IMR-90 (cell line): ENCODE measurements around the gene WBP1L. TPM values are rescaled to one million over a fixed set of nuclear protein-coding genes. Genes with fewer than 3 reads are reported as not detected.

Experiments
- ATAC-seq: fragments of 200-7000 bp; cut with Tn5 transposase; 2 replicates; pipeline ENCODE4 v1.9.1; 2020; ENCODE audit warnings: low read depth, mild to moderate bottlenecking, moderate library complexity
- BruUV-seq: library from RNA; stranded (reverse); fragments of 400-500 nt; replicated peaks from 2 replicates; lab custom pipeline; 2021; lab: Mats Ljungman, UMichigan
- CTCF ChIA-PET: fragments of 300-600 bp; formaldehyde crosslinking; extraction: SDS; loops from one replicate; lab custom pipeline; 2021; ENCODE audit warnings: antibody characterized with exemption; lab: Yijun Ruan, JAX
- POLR2A ChIA-PET: fragments of 300-600 bp; sonication (Branson Sonifier 250); formaldehyde crosslinking; loops from one replicate; lab custom pipeline; 2022; ENCODE audit warnings: antibody characterized with exemption; ENCODE audit not compliant: unreplicated experiment; lab: Charles Lee
- DNase-seq: peaks from one replicate; pipeline ENCODE4 v3.0.0; 2013
- H2AFZ ChIP-seq: replicated peaks from 2 replicates; pipeline ENCODE3; 2013; ENCODE audit warnings: low read length, mild to moderate bottlenecking; ENCODE audit not compliant: poor library complexity
- H2AK5ac ChIP-seq: 2 replicates; pipeline ENCODE4 v1.6.1; 2013; ENCODE audit warnings: low read depth, low read length, inconsistent platforms
- H2AK9ac ChIP-seq: replicated peaks from 2 replicates; pipeline ENCODE3; 2013; ENCODE audit warnings: mild to moderate bottlenecking, low read depth, low read length, moderate library complexity; ENCODE audit not compliant: poor library complexity
- H2BK120ac ChIP-seq: 2 replicates; pipeline ENCODE4 v1.6.1; 2013; ENCODE audit warnings: low read depth, low read length, inconsistent platforms
- H2BK15ac ChIP-seq: 3 replicates; pipeline ENCODE4 v1.6.1; 2013; ENCODE audit warnings: low read depth, low read length, inconsistent platforms
- H2BK20ac ChIP-seq: 2 replicates; pipeline ENCODE4 v1.6.1; 2013; ENCODE audit warnings: low read depth, mild to moderate bottlenecking, inconsistent platforms, low read length, moderate library complexity
- H2BK5ac ChIP-seq: 2 replicates; pipeline ENCODE4 v1.6.1; 2013; ENCODE audit warnings: mild to moderate bottlenecking, low read depth, low read length, inconsistent platforms; ENCODE audit not compliant: poor library complexity, severe bottlenecking
- H3K14ac ChIP-seq: replicated peaks from 2 replicates; pipeline ENCODE4 v1.6.1; 2013; ENCODE audit warnings: low read depth, low read length, inconsistent platforms
- H3K18ac ChIP-seq: 2 replicates; pipeline ENCODE4 v1.6.1; 2013; ENCODE audit warnings: low read depth, low read length, control low read depth
- H3K23ac ChIP-seq: 2 replicates; pipeline ENCODE4 v1.6.1; 2013; ENCODE audit warnings: low read depth, low read length, inconsistent platforms
- H3K27ac ChIP-seq: 2 replicates; pipeline ENCODE4 v1.5.1; 2013; ENCODE audit warnings: mild to moderate bottlenecking, control low read depth, low read length; ENCODE audit not compliant: insufficient read depth
- H3K27me3 ChIP-seq: 2 replicates; pipeline ENCODE4 v1.6.1; 2013; ENCODE audit warnings: low read length; ENCODE audit not compliant: control insufficient read depth, insufficient read depth
- H3K36me3 ChIP-seq: 2 replicates; pipeline ENCODE4 v1.6.1; 2013; ENCODE audit warnings: low read length, mixed read lengths; ENCODE audit not compliant: control insufficient read depth, insufficient read depth
- H3K4ac ChIP-seq: 2 replicates; pipeline ENCODE4 v1.6.1; 2013; ENCODE audit warnings: low read depth, low read length, inconsistent platforms
- H3K4me1 ChIP-seq: 2 replicates; pipeline ENCODE4 v1.6.1; 2013; ENCODE audit warnings: low read length, mixed read lengths; ENCODE audit not compliant: control insufficient read depth, insufficient read depth
- H3K4me2 ChIP-seq: 2 replicates; pipeline ENCODE4 v1.6.1; 2013; ENCODE audit warnings: low read depth, mild to moderate bottlenecking, control low read depth, low read length, moderate library complexity
- H3K4me3 ChIP-seq: 2 replicates; pipeline ENCODE4 v1.5.1; 2013; ENCODE audit warnings: low read depth, mild to moderate bottlenecking, control low read depth, low read length, moderate library complexity; ENCODE audit not compliant: insufficient read depth
- H3K56ac ChIP-seq: 2 replicates; pipeline ENCODE4 v1.6.1; 2013; ENCODE audit warnings: low read length, inconsistent platforms; ENCODE audit not compliant: insufficient read depth; ENCODE audit errors: extremely low read depth
- H3K79me1 ChIP-seq, 2 experiments: 2 replicates each; pipeline ENCODE4 v1.6.1; 2013; ENCODE audit warnings: low read length in 2 of 2, inconsistent platforms in 1 of 2, low read depth in 1 of 2
- H3K9ac ChIP-seq: 2 replicates; pipeline ENCODE4 v1.6.1; 2013; ENCODE audit warnings: low read depth, low read length, control low read depth
- H3K9me1 ChIP-seq: 2 replicates; pipeline ENCODE4 v1.6.1; 2013; ENCODE audit warnings: low read length, inconsistent platforms; ENCODE audit not compliant: insufficient read depth
- H3K9me3 ChIP-seq: 2 replicates; pipeline ENCODE4 v1.6.1; 2013; ENCODE audit warnings: low read length; ENCODE audit not compliant: control insufficient read depth, insufficient read depth
- H4K20me1 ChIP-seq: 2 replicates; pipeline ENCODE4 v1.6.1; 2013; ENCODE audit warnings: low read length, inconsistent platforms; ENCODE audit not compliant: insufficient read depth
- H4K5ac ChIP-seq: 2 replicates; pipeline ENCODE4 v1.6.1; 2013; ENCODE audit warnings: mild to moderate bottlenecking, low read depth, low read length, control low read depth
- H4K8ac ChIP-seq, 2 experiments: 2 replicates each; pipeline ENCODE4 v1.6.1; 2013; ENCODE audit warnings: low read depth in 2 of 2, low read length in 2 of 2, control low read depth in 1 of 2, inconsistent platforms in 1 of 2
- H4K91ac ChIP-seq: 2 replicates; pipeline ENCODE4 v1.6.1; 2013; ENCODE audit warnings: low read depth, low read length, inconsistent platforms; ENCODE audit not compliant: insufficient read depth
- MAZ ChIP-seq: IDR thresholded peaks from 2 replicates; pipeline ENCODE4 v1.6.1; 2012; ENCODE audit warnings: low read depth, mild to moderate bottlenecking, low read length, improper control_type of control experiment, moderate library complexity, borderline replicate concordance
- RAD21 ChIP-seq: IDR thresholded peaks from 2 replicates; pipeline ENCODE4 v1.6.1; 2012; ENCODE audit warnings: low read length, improper control_type of control experiment
- RCOR1 ChIP-seq: IDR thresholded peaks from 2 replicates; pipeline ENCODE4 v1.6.1; 2012; ENCODE audit warnings: mild to moderate bottlenecking, low read length, improper control_type of control experiment; ENCODE audit not compliant: insufficient replicate concordance
- SMC3 ChIP-seq: fragments of 150-350 bp; IDR thresholded peaks from 2 replicates; pipeline ENCODE4 v1.6.1; 2016; ENCODE audit warnings: low read depth, mild to moderate bottlenecking, antibody characterized with exemption, low read length, moderate library complexity
- WGBS, 2 experiments: methylation state at CpG; one replicate each; pipeline versions ENCODE4 v1.1.5 to v1.1.7; 2013; ENCODE audit warnings: missing lambda C conversion rate in 2 of 2; ENCODE audit not compliant: insufficient read length in 1 of 2; ENCODE audit errors: extremely low coverage in 2 of 2; 5-methylcytosine and 5-hydroxymethylcytosine counted together
- dilution Hi-C: fragments of 300-500 bp; cut with HindIII; formaldehyde crosslinking; loops from one replicate; pipeline ENCODE4 v1.14.3; 2018; ENCODE audit warnings: low sequenced_read_pairs; ENCODE audit not compliant: unreplicated experiment
- in situ Hi-C: fragments of 300-500 bp; cut with MboI; formaldehyde crosslinking; loops from 3 replicates; pipeline ENCODE4 v1.14.3; 2019; ENCODE audit warnings: low sequenced_read_pairs, inconsistent platforms, mixed read lengths
- intact Hi-C: fragments of 100-400 bp; cut with micrococcal nuclease; formaldehyde crosslinking; loops from 2 replicates; pipeline ENCODE4 v1.10.0; 2022
- polyA plus RNA-seq, 3 experiments: library from polyadenylated mRNA; depleted of rRNA; stranded (reverse); fragments of >200 nt; gene quantifications; 2 replicates each; pipeline ENCODE4 v1.2.3, GENCODE V29; 2012; ENCODE audit warnings: low replicate concordance in 1 of 3
- total RNA-seq: library from RNA; depleted of rRNA; stranded (reverse); fragments of >200 nt; gene quantifications from 2 replicates; pipeline ENCODE4 v1.2.3, GENCODE V29; 2012
- TF ChIP-seq, protein P1 (sequence below): conservative IDR thresholded peaks from 2 replicates; pipeline ENCODE4 v1.5.1; 2012; ENCODE audit warnings: mild to moderate bottlenecking, low read depth, low read length, improper control_type of control experiment

WBP1L gene
- total and polyA plus RNA-seq, 2 of the 4 experiments (the other 2 are of a cell fraction): 20.7 to 31.0 TPM

DNA sequence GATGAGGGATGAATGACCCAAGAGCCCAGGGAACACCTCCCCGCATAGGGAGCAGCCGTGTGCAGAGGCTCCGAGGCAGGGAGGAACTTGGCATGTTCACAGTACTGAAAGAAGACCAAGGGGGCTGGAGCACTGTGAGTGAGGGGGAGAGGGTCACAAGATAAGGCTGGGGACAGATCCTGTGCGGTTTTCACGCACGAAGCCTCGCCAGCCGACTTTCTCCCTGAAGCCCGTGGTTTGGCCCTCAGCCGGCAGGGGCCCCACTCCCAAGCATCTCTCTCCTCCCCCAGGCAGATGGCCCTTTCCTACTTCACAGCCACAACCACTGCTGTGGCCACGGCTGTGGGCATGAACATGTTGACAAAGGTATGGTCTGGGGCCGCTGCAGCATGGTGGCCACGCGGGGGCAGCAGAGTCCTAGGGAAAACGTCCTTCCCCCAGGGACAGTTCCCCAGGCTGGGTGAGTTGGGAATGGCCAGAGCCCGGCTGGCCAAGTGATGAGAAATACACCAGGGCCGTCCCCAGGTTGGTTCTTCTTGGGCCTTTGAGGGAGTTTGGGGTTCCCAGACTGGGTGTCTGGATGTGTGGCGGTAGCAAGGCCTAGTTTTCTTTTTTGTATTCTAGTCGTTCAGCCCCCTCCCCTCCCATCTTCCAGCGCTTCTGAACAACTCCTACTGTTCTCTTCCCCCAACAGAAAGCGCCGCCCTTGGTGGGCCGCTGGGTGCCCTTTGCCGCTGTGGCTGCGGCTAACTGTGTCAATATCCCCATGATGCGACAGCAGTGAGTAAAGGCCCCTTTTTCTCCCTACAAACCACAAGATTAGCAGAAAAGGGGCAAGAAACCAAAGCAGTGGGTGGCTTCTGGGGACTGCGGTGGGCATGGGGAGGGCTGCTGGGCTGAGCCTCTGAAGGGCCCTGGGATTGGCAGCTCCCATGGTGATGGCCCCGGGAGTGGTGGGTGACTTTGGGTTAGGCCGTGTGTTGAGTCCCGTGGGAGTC, 14.4 kb upstream of the WBP1L start:
- Histone ChIP-seq H3K9me1 (peaks cover 6% of the 10 kb centered on the region; the same call in 1 of the 2 replicates), H3K4me1 (peaks cover 2% of the 10 kb centered on the region; the same call in 1 of the 2 replicates), H2BK120ac (no peak overlapping the region), H4K20me1 (no peaks in the 10 kb centered on the region; the same call in 1 of the 2 replicates), H3K4me2 (no peak overlapping the region), H3K27ac (no peak overlapping the region), H3K18ac (no peak overlapping the region), H3K79me1 (peaks cover 0 to under 1% of the 10 kb centered on the region in 2 experiments; a peak in 2 of 4 replicates), H2AK9ac (peak overlapping the region; percentile 67), H3K9me3 (no peaks in the 10 kb centered on the region), H3K27me3 (no peaks in the 10 kb centered on the region), H4K5ac (no peak overlapping the region), H4K8ac (no peak overlapping the region), H3K14ac (no peak overlapping the region), H2BK20ac (no peak overlapping the region), H3K9ac (no peak overlapping the region), H3K4me3 (no peak overlapping the region), H4K91ac (no peak overlapping the region), H2BK15ac (no peak overlapping the region), H3K36me3 (peaks cover 9% of the 10 kb centered on the region), H3K56ac (no peak overlapping the region), H2AK5ac (no peak overlapping the region), H3K23ac (no peak overlapping the region), H2AFZ (peak overlapping the region; percentile 81), H3K4ac (no peak overlapping the region), H2BK5ac (no peak overlapping the region)
- no CpG with 5 or more reads among the region's 30 CpGs for WGBS, 2 experiments
- intact Hi-C loops: loop anchor here (1.0 to 10.0 kb wide), 4 partner anchors 106 to 515 kb away; partner anchors contain the start of gene RPEL1
- CTCF ChIA-PET: no interaction called here
- POLR2A ChIA-PET: no interaction called here
- dilution Hi-C loops: no loop called here
- ATAC-seq (peak; percentile 100), DNase-seq (peak; percentile 73)
- in situ Hi-C loops: loop anchor here (5.0 to 10.0 kb wide), 3 partner anchors 103 to 335 kb away; no protein-coding TSS in a partner anchor
- TF ChIP-seq RCOR1 (no peak), SMC3 (peak; percentile 98), RAD21 (peak; percentile 99), MAZ (peak; percentile 71; the same call in 1 of the 2 replicates)
- TF ChIP-seq, protein P1, sequence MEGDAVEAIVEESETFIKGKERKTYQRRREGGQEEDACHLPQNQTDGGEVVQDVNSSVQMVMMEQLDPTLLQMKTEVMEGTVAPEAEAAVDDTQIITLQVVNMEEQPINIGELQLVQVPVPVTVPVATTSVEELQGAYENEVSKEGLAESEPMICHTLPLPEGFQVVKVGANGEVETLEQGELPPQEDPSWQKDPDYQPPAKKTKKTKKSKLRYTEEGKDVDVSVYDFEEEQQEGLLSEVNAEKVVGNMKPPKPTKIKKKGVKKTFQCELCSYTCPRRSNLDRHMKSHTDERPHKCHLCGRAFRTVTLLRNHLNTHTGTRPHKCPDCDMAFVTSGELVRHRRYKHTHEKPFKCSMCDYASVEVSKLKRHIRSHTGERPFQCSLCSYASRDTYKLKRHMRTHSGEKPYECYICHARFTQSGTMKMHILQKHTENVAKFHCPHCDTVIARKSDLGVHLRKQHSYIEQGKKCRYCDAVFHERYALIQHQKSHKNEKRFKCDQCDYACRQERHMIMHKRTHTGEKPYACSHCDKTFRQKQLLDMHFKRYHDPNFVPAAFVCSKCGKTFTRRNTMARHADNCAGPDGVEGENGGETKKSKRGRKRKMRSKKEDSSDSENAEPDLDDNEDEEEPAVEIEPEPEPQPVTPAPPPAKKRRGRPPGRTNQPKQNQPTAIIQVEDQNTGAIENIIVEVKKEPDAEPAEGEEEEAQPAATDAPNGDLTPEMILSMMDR: peak; percentile 97
- no TSS peak for BruUV-seq
